SH-SY5Y (cell line): Measurements from ENCODE around the gene SURF6.

Experiments used
- GATA2 ChIP-seq: IDR thresholded peaks from 2 replicates; pipeline ENCODE4 v1.6.1; 2011; ENCODE audit warnings: mild to moderate bottlenecking, low read depth, low read length
- GATA3 ChIP-seq: IDR thresholded peaks from 2 replicates; pipeline ENCODE4 v1.6.1; 2011; ENCODE audit warnings: low read depth, mild to moderate bottlenecking, low read length, moderate library complexity

DNA sequence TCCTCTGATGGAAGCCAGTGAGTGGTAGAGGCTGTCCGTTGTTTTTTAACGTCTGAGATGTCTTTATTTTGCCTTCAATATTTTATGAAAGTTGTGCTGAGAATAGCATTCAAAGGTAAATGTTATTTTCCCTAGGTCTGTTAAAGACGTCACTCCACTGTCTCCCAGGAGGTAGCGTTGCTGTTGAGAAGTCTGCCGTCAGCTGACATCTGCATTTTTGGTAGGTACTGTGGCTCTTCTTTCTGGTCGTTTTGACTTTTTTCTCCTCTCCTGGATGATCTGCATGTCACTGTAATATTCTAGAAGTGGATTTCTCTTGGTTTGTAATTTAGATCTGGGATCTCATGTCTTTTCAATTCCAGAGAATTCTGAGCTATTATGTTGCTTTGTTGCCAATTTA, 26.4 kb downstream of the SURF6 start:
- TF ChIP-seq GATA2 (no peak), GATA3 (no peak)
